Endothelial cell of umbilical vein (primary cell): Measurements from ENCODE around the gene NMT1.

ENCODE experiments used
- EZH2 ChIP-seq: IDR thresholded peaks from 2 replicates; pipeline ENCODE4 v1.6.1; 2012; ENCODE audit warnings: borderline replicate concordance, low read depth, mild to moderate bottlenecking, moderate library complexity, low read length, inconsistent platforms; ENCODE audit not compliant: severe bottlenecking
- FOS ChIP-seq: IDR thresholded peaks from 2 replicates; pipeline ENCODE4 v1.6.1; 2011; ENCODE audit warnings: mild to moderate bottlenecking, low read length, moderate library complexity, borderline replicate concordance; ENCODE audit not compliant: insufficient read depth
- POLR2A ChIP-seq: IDR thresholded peaks from 2 replicates; pipeline ENCODE4 v1.6.1; 2012; ENCODE audit warnings: low read depth, mild to moderate bottlenecking, control low read depth, low read length
- POLR2AphosphoS5 ChIP-seq: IDR thresholded peaks from 2 replicates; pipeline ENCODE4 v1.6.1; 2012; ENCODE audit warnings: low read depth, mild to moderate bottlenecking, control low read depth, low read length, moderate library complexity; ENCODE audit not compliant: insufficient read depth
- TF ChIP-seq, protein P1 (sequence below), 2 donors: IDR thresholded peaks; 1 replicate in 1 of 2; 2 replicates in 1 of 2; pipeline ENCODE4 v1.5.1; 2011; ENCODE audit warnings: low read length in 2 of 2, mild to moderate bottlenecking in 2 of 2, moderate library complexity in 2 of 2, control low read depth in 1 of 2, inconsistent platforms in 1 of 2, low read depth in 1 of 2; ENCODE audit not compliant: insufficient read depth in 1 of 2; ENCODE audit errors: extremely low read depth in 1 of 2
- TF ChIP-seq, protein P2 (sequence below): IDR thresholded peaks from 2 replicates; pipeline ENCODE4 v1.6.1; 2011; ENCODE audit not compliant: insufficient read depth, insufficient read length

DNA sequence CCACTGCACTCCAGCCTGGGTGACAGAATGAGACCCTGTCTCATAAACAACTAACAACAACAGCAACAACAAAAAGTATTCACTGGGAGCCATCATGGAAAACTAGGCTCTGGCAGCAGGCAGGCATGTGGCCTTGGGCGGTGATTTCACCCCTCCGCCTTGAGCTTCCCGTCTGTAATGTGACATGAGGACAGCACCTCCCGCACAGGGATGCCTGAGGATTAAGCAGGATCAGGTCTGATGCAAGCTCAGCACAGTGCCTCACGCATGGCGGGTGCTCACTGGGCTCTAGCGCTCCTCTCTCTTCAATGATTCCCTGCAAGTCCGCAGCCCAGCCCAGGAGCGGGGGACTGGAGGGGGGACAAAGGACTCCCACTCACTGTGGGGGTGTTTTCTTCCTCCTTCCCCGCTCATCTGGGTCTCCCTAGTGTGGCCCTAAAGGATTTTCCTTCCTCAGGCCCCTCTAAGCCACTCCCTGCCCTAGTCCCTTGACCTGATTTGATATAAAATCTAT is 68.4 kb downstream of the NMT1 start:
- TF ChIP-seq POLR2AphosphoS5 (no peak), POLR2A (no peak), EZH2 (no peak), FOS (no peak)
- TF ChIP-seq, protein P1, sequence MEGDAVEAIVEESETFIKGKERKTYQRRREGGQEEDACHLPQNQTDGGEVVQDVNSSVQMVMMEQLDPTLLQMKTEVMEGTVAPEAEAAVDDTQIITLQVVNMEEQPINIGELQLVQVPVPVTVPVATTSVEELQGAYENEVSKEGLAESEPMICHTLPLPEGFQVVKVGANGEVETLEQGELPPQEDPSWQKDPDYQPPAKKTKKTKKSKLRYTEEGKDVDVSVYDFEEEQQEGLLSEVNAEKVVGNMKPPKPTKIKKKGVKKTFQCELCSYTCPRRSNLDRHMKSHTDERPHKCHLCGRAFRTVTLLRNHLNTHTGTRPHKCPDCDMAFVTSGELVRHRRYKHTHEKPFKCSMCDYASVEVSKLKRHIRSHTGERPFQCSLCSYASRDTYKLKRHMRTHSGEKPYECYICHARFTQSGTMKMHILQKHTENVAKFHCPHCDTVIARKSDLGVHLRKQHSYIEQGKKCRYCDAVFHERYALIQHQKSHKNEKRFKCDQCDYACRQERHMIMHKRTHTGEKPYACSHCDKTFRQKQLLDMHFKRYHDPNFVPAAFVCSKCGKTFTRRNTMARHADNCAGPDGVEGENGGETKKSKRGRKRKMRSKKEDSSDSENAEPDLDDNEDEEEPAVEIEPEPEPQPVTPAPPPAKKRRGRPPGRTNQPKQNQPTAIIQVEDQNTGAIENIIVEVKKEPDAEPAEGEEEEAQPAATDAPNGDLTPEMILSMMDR (IDR thresholded peaks at IDR 0.05; ENCODE audit: extremely low read depth in 1 of 2, insufficient read depth in 1 of 2, low read depth in 1 of 2, low read length in 2 of 2), result no peak
- TF ChIP-seq, protein P2, sequence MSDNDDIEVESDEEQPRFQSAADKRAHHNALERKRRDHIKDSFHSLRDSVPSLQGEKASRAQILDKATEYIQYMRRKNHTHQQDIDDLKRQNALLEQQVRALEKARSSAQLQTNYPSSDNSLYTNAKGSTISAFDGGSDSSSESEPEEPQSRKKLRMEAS, result no peak
